AG04450 (cell line): ENCODE measurements around the gene PAPPA2. TPM values are rescaled to one million over a fixed set of nuclear protein-coding genes. Genes with fewer than 3 reads are reported as not detected.

Experiments
- CTCF ChIA-PET: fragments of 300-600, 350-600 bp; formaldehyde crosslinking; extraction: SDS; loops from one replicate; lab custom pipeline; 2022; ENCODE audit warnings: antibody characterized with exemption, inconsistent platforms; lab: Charles Lee
- POLR2A ChIA-PET: fragments of 350-600 bp; formaldehyde crosslinking; extraction: SDS; loops from one replicate; lab custom pipeline; 2021; ENCODE audit warnings: antibody characterized with exemption, inconsistent platforms; lab: Yijun Ruan, JAX
- DNase-seq: peaks from one replicate; pipeline ENCODE4 v3.0.0-alpha.2; 2011; ENCODE audit warnings: low read depth, low spot score
- H3K27ac ChIP-seq: one replicate; pipeline ENCODE4 v1.5.1; 2012; ENCODE audit warnings: low read depth, low read length, control low read depth
- H3K27me3 ChIP-seq: one replicate; pipeline ENCODE4 v1.6.0; 2012; ENCODE audit warnings: low read length; ENCODE audit not compliant: control insufficient read depth, insufficient read depth
- H3K4me3 ChIP-seq: 2 replicates; pipeline ENCODE4 v1.5.1; 2011; ENCODE audit warnings: mild to moderate bottlenecking, low read depth, low read length, control low read depth
- H3K9me3 ChIP-seq: 2 replicates; pipeline ENCODE4 v1.5.1; 2012; ENCODE audit warnings: low read length; ENCODE audit not compliant: control insufficient read depth, insufficient read depth
- polyA plus RNA-seq: library from polyadenylated mRNA; depleted of rRNA; stranded (reverse); fragments of >200 nt; gene quantifications from 2 replicates; pipeline ENCODE4 v1.2.3, GENCODE V29; 2011
- TF ChIP-seq, protein P1 (sequence below): IDR thresholded peaks from 2 replicates; pipeline ENCODE4 v1.5.1; 2011; ENCODE audit warnings: low read depth, low read length, control low read depth, inconsistent platforms

The PAPPA2 gene
- polyA plus RNA-seq, 1 experiment = 0.29 TPM

- no peaks in the 10 kb centered on the region for H3K27me3 ChIP-seq
- no peaks in the 10 kb centered on the region for H3K9me3 ChIP-seq
- ChIA-PET CTCF (interaction anchor here (0.6 kb wide), 1 partner anchor 1781 kb away, joined by 8 read pairs; no protein-coding TSS in a partner anchor), POLR2A (no interaction called here)
- no peak overlapping the region for H3K27ac ChIP-seq
- TF ChIP-seq, protein P1, sequence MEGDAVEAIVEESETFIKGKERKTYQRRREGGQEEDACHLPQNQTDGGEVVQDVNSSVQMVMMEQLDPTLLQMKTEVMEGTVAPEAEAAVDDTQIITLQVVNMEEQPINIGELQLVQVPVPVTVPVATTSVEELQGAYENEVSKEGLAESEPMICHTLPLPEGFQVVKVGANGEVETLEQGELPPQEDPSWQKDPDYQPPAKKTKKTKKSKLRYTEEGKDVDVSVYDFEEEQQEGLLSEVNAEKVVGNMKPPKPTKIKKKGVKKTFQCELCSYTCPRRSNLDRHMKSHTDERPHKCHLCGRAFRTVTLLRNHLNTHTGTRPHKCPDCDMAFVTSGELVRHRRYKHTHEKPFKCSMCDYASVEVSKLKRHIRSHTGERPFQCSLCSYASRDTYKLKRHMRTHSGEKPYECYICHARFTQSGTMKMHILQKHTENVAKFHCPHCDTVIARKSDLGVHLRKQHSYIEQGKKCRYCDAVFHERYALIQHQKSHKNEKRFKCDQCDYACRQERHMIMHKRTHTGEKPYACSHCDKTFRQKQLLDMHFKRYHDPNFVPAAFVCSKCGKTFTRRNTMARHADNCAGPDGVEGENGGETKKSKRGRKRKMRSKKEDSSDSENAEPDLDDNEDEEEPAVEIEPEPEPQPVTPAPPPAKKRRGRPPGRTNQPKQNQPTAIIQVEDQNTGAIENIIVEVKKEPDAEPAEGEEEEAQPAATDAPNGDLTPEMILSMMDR = no peak
- DNase-seq = no peak
- H3K4me3 ChIP-seq = no peak overlapping the region
These were observed 8.6 kb downstream of the PAPPA2 start for GRCh38 chr1:176471338-176472121.

DNA sequence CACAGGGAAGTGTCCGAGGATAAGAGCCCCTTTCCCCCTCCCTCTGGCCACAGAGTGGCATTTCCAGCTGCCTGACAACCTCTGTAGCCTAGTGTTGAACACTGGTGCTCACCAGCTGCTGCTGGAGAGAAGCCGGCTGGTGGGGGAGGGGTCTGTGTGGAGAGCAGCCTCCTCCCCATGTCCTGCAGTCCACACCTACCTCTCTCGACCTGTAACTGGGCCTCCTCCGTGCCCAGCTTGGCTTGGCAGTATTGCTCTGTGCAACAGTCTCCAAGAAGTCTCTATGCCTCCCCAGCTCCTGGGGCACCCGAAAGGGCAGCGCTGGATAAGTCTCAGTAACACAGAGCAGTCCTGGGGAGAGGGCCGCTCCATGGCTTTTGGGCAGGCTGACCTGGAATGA is 17.0 kb downstream of the PAPPA2 start:
- ChIA-PET POLR2A (no interaction called here), CTCF (no interaction called here)

GRCh38 chr1:176480750-176481149 is 17.8 kb downstream of the PAPPA2 start:
- Histone ChIP-seq H3K9me3 (peaks cover 11% of the 10 kb centered on the region), H3K27me3 (no peaks in the 10 kb centered on the region), H3K27ac (no peak overlapping the region), H3K4me3 (no peak overlapping the region)
- DNase-seq = no peak
- ChIA-PET CTCF (no interaction called here), POLR2A (no interaction called here)
- TF ChIP-seq, protein P1 = no peak

More for the DNA sequence above, 17.0 kb downstream of the PAPPA2 start:
- Histone ChIP-seq H3K27me3 (no peaks in the 10 kb centered on the region), H3K4me3 (no peak overlapping the region), H3K27ac (no peak overlapping the region), H3K9me3 (peaks cover 11% of the 10 kb centered on the region)
- DNase-seq = no peak
- TF ChIP-seq, protein P1 = no peak

DNA sequence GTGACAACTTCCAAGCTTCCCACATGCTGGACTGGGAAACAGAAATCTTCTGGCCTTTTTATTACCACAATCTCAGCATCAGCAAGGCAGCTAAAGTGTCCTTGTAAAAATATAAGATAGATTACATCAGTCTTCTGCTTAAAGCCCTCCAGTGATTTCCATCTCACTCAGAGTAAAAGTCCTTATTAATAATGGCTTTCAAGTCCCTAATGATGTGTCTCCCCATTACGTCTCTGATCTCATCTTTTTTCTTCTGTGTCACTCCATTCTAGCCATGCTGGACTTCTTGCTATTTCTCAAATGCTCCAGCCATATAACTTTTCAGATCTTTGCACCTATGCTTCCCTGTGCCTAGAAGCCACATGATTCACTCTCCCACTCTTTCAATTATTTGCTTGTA is 22.1 kb downstream of the PAPPA2 start:
- CTCF ChIA-PET = no interaction called here

DNA sequence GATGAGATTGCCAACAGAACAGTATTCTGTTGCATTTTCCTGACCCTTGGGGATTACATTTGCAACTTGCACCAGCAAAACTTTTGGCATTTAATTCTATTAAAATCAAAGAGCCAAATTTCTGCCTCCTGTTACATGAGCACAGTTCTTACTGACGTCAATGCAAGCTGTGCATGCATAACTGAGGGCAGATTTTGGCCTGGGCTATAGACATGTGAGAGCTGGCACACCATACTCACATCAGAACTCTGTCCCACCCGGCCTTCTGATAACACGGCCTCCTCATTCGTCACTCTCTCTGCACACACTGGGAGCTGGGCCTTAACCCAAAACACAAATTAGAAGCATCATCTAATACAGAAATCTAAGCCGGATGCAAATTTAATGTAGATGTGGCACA is 31.5 kb downstream of the PAPPA2 start:
- CTCF ChIA-PET = no interaction called here
- no peak for DNase-seq
- no peaks in the 10 kb centered on the region for H3K27me3 ChIP-seq
- TF ChIP-seq, protein P1 = no peak
- H3K4me3 ChIP-seq = no peak overlapping the region
- H3K27ac ChIP-seq = no peak overlapping the region
- POLR2A ChIA-PET = no interaction called here
- H3K9me3 ChIP-seq = no peaks in the 10 kb centered on the region

More for the DNA sequence above, 22.1 kb downstream of the PAPPA2 start:
- Histone ChIP-seq H3K27ac (no peak overlapping the region), H3K9me3 (peaks cover 11% of the 10 kb centered on the region), H3K4me3 (no peak overlapping the region), H3K27me3 (no peaks in the 10 kb centered on the region)
- no peak for DNase-seq
- TF ChIP-seq, protein P1 = no peak
- POLR2A ChIA-PET = no interaction called here
